Activated CD4-positive, alpha-beta T cell treated with anti-CD3 and anti-CD28 coated beads, Interleukin-2, amount 10 ng/mL, durations not matched to agents 24 days and 14 days (primary cell): ENCODE data around the gene NLRP13. TPM values are rescaled to one million over a fixed set of nuclear protein-coding genes. Genes with fewer than 3 reads are reported as not detected.

Source experiments
- DNase-seq: peaks from one replicate; pipeline ENCODE4 v3.0.0; 2022
- H3K27ac Mint-ChIP-seq: one replicate; pipeline ENCODE4 v1.8.0; 2022; ENCODE audit warnings: mild to moderate bottlenecking, mixed read lengths
- H3K27me3 Mint-ChIP-seq: one replicate; pipeline ENCODE4 v1.8.0; 2022; ENCODE audit warnings: mixed read lengths
- H3K36me3 Mint-ChIP-seq: one replicate; pipeline ENCODE4 v1.8.0; 2022; ENCODE audit warnings: low read depth, mild to moderate bottlenecking, mixed read lengths
- H3K4me1 Mint-ChIP-seq: one replicate; pipeline ENCODE4 v1.8.0; 2021; ENCODE audit warnings: mixed read lengths
- H3K4me3 Mint-ChIP-seq: one replicate; pipeline ENCODE4 v1.8.0; 2022; ENCODE audit warnings: mild to moderate bottlenecking, moderate library complexity, mixed read lengths
- H3K9me3 Mint-ChIP-seq: one replicate; pipeline ENCODE4 v1.8.0; 2021; ENCODE audit warnings: mixed read lengths
- intact Hi-C: fragments of 100-400 bp; cut with micrococcal nuclease; formaldehyde crosslinking; loops from one replicate; pipeline ENCODE4 v1.15.1; 2023
- total RNA-seq: library from RNA; stranded (reverse); gene quantifications from 2 replicates; pipeline ENCODE4 v1.2.3, GENCODE V29; 2022

NLRP13 gene
- total RNA-seq, 1 donor from 2014 or later = not detected

DNA sequence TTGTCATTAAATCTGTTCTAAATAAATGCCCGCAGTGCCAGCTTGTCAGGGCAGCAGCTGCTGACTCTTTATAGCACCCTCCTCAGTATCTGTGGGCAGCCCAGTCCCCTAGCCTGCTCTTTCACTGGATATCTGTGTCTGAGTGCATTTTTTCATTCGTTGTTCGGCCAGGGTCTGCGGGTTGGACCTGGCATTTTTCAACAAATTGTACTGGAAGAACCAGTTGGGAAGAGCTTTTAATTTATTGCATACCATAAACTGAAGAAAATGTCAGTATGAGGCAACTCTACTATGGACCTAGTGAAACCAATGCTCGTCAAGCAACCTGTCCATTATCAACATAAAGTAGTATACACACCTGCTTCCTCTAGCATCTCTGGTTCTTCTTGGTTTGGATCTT lies 8.6 kb downstream of the NLRP13 start:
- peaks cover 26% of the 10 kb centered on the region for H3K9me3 Mint-ChIP-seq
- H3K4me3 Mint-ChIP-seq = no peak overlapping the region
- DNase-seq = no peak
- H3K27me3 Mint-ChIP-seq = no peaks in the 10 kb centered on the region
- no peaks in the 10 kb centered on the region for H3K4me1 Mint-ChIP-seq
- H3K36me3 Mint-ChIP-seq = no peaks in the 10 kb centered on the region
- no peak overlapping the region for H3K27ac Mint-ChIP-seq
- intact Hi-C loops = no loop called here

DNA sequence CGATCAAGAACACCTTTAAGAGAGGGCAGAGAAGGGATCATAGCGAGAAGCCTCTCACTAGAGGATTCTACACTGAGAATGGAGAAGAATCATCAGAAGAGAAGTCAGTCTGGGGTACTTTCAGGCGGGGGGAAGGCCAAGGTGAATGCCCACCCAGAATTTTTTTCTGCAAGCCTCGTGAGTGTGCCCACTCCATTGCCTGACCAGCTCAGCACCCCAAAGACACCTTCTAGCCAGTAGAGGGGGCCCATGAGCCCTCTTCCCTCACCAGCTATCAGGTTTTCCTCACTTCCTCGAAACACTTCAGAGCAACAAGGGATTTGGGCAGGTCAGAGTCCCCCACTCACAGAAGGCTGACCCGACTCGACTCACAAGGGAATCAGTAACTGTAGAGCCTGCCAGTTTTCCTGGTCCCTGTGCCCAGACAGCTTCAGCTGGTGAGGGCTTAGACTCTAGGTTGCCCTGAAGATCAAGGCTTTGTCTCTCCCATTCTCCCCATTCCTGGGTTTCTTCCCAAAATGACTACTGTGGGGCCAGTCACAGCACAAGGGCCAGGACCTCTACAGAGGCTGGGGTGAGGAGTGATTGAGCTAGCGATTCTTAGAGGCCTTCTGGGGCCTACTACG lies 18.4 kb downstream of the NLRP13 start:
- peaks cover 31% of the 10 kb centered on the region for H3K9me3 Mint-ChIP-seq
- H3K27me3 Mint-ChIP-seq = no peaks in the 10 kb centered on the region
- intact Hi-C loops = no loop called here
- H3K4me3 Mint-ChIP-seq = no peak overlapping the region
- H3K36me3 Mint-ChIP-seq = no peaks in the 10 kb centered on the region
- no peak for DNase-seq
- H3K27ac Mint-ChIP-seq = no peak overlapping the region
- no peaks in the 10 kb centered on the region for H3K4me1 Mint-ChIP-seq

DNA sequence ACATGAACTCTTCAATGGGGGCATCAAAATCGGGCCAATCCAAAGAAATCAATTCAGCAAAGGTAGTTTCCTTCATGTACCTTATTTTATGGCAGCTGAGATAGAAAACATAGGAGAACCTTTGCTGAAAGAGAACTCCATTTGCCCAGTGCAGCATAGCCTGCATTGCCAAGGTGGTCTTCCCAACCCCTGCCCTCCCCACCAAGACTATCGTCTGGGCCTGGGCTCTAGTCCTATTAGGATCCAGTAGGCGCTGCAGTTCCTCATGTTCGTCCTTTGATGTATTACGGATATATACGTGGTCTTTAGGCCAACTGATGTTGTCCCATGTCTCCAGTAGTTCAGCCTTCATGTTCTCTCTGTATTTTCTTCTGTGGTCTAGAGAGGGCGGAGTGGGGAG lies 19.2 kb downstream of the NLRP13 start:
- DNase-seq = no peak
- H3K9me3 Mint-ChIP-seq = peaks cover 31% of the 10 kb centered on the region
- no peak overlapping the region for H3K27ac Mint-ChIP-seq
- intact Hi-C loops = no loop called here
- no peak overlapping the region for H3K4me3 Mint-ChIP-seq
- no peaks in the 10 kb centered on the region for H3K27me3 Mint-ChIP-seq
- H3K4me1 Mint-ChIP-seq = no peaks in the 10 kb centered on the region
- no peaks in the 10 kb centered on the region for H3K36me3 Mint-ChIP-seq

DNA sequence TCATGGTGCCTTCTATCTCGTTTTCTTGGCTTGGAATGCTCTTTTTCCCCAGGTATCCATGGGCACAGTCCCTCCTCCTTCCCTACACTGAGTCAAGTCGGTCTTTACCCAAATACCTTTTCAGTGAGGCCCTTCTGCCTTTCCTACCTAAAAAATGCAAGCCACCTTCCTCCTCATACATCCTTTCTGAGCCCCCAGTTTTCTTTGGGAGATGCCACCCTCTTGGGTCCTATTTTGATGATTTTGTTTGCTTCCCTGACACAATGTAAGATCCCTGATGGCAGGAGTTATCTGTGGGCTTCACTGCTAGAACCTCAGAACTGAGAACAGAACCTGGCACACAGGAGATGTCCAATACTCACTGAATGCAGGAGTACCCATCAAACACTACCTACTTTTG lies 22.3 kb downstream of the NLRP13 start:
- no peak overlapping the region for H3K4me3 Mint-ChIP-seq
- intact Hi-C loops = no loop called here
- no peaks in the 10 kb centered on the region for H3K36me3 Mint-ChIP-seq
- H3K27ac Mint-ChIP-seq = no peak overlapping the region
- no peaks in the 10 kb centered on the region for H3K27me3 Mint-ChIP-seq
- H3K4me1 Mint-ChIP-seq = no peaks in the 10 kb centered on the region
- DNase-seq = no peak
- H3K9me3 Mint-ChIP-seq = peaks cover 25% of the 10 kb centered on the region

DNA sequence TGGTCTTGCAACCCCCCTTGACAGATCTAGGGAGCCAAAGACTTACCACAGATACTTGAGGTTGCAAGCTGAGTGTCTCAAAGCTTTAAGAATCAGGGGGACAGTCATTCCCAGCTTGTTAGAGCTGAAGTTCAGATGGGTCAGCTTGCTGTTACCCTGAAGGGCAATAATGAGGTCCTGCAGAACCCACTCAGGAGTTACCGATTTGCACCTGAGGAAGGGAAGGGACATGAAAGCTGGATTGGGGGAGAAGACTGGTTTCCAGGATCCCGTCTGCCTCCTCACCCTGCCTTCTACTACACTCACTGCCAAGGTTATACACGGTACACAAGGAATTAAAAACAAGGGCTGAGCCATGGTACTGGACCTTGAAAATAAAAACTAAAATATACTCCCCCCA lies 24.4 kb downstream of the NLRP13 start:
- peaks cover 35% of the 10 kb centered on the region for H3K9me3 Mint-ChIP-seq
- H3K27ac Mint-ChIP-seq = no peak overlapping the region
- H3K36me3 Mint-ChIP-seq = no peaks in the 10 kb centered on the region
- H3K4me3 Mint-ChIP-seq = no peak overlapping the region
- no peaks in the 10 kb centered on the region for H3K4me1 Mint-ChIP-seq
- no peak for DNase-seq
- H3K27me3 Mint-ChIP-seq = no peaks in the 10 kb centered on the region
- intact Hi-C loops = no loop called here

DNA sequence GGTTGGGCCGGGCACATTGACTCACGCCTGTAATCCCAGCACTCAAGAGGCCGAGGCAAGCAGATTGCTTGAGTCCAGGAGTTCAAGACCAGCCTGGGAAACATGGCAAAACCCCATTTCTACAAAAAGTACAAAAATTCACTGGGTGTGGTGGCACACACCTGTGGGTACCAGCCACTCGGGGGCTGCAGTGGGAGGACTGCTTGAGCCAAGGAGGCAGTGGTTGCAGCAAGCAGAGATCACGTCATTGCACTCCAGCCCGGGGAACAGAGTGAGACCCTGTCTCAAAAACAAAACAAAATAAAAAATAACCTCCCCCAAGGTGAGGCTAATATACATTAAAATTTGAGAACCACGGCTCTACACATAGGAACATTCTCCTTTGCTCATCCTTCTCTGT lies 24.9 kb downstream of the NLRP13 start:
- no peak overlapping the region for H3K27ac Mint-ChIP-seq
- H3K4me1 Mint-ChIP-seq = no peaks in the 10 kb centered on the region
- H3K27me3 Mint-ChIP-seq = no peaks in the 10 kb centered on the region
- no peaks in the 10 kb centered on the region for H3K36me3 Mint-ChIP-seq
- no peak overlapping the region for H3K4me3 Mint-ChIP-seq
- DNase-seq = no peak
- H3K9me3 Mint-ChIP-seq = peaks cover 34% of the 10 kb centered on the region
- intact Hi-C loops = no loop called here

DNA sequence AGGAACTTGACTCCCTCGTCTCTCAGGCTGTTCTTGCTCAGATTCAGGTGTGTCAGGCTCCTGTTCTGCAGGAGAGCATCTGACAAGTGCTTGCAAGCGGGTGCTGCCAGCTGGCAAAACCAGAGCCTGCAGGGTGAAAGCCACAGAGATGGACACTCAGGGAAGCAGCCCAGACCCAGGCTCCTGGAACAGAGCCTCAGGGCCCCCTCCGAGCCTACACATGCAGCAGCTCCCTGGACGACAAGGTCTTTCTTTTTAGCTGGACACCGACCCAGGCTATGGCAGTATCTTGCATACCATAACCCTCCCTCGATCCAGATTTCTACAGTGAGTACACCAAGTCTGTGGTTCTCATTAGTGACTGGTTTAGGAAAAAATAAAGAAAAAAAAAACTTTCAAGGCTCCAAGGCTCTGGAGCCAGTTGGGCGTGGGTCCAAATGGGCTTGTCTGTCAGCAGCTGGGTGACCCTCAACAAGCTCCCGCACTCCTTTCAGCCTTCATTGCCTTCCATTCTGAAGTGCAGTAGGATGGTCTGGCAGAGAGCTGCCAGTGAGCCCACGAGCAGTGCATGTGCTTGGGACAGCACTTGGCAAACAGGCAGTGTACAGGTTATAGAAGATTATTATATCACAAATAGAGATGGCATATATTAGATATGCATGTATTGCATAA lies 29.9 kb downstream of the NLRP13 start:
- H3K4me1 Mint-ChIP-seq = no peaks in the 10 kb centered on the region
- peaks cover 24% of the 10 kb centered on the region for H3K9me3 Mint-ChIP-seq
- DNase-seq = no peak
- H3K4me3 Mint-ChIP-seq = no peak overlapping the region
- H3K36me3 Mint-ChIP-seq = peaks cover 1% of the 10 kb centered on the region
- no peaks in the 10 kb centered on the region for H3K27me3 Mint-ChIP-seq
- H3K27ac Mint-ChIP-seq = no peak overlapping the region
- intact Hi-C loops = no loop called here

DNA sequence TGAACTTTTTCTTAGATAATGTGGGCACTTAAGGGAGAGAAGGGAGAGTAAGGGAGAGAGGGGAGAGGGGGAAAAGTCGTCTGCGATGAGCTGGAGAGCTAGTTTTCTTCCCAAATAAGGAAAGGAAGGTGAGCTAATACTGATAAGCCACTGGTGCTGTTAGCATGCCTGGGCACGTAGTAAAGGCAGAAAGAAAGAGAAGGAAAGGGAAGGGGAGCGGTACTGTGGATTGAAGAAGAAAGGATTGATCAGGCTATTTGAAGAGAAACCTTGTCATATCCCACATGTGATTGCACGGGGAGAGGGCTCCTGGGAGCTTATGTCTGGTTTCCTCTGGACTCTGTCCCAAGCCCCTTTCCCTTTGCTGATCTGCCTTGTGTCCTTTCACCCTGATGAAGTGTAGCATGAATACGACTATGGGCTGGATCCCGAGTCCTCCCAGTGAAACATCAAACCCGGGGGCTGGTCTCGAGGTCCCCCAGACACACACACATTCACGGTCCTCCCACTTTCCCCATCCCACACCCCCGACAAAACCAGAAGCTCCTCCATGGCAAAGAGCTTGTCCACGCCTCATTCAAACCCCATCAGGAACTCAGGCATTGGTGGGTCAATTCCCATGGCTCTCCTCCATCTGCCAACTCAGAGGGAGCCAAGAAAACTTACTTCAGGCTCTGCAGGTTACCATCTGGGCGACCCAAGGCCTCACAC lies 30.6 kb downstream of the NLRP13 start:
- no peak for DNase-seq
- Mint-ChIP-seq H3K4me3 (no peak overlapping the region), H3K27ac (no peak overlapping the region), H3K27me3 (no peaks in the 10 kb centered on the region), H3K4me1 (no peaks in the 10 kb centered on the region), H3K9me3 (peaks cover 29% of the 10 kb centered on the region), H3K36me3 (peaks cover 1% of the 10 kb centered on the region)
- intact Hi-C loops = no loop called here

DNA sequence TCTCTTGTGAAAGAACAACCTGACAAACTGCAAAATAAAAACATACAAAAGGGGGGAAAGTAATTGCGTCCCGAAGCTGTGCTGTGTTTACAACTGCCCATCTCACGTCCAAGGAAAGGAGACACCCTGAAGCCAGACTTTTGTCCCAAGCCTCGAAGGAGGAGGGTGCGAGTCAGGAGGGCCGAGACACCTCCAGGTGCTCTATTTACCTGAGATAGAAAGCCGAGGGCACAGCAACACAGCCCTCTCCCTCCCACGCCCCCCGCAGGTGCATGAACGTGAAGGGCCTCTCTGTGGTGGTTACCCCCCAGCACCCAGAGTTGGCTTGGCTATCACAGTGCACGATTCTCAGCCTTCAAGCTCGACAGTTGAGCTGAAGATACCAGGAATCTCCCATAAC lies 33.2 kb downstream of the NLRP13 start:
- intact Hi-C loops = no loop called here
- Mint-ChIP-seq H3K27me3 (no peaks in the 10 kb centered on the region), H3K36me3 (peaks cover 1% of the 10 kb centered on the region), H3K9me3 (peaks cover 28% of the 10 kb centered on the region), H3K27ac (no peak overlapping the region), H3K4me3 (no peak overlapping the region), H3K4me1 (no peaks in the 10 kb centered on the region)
- DNase-seq = no peak

DNA sequence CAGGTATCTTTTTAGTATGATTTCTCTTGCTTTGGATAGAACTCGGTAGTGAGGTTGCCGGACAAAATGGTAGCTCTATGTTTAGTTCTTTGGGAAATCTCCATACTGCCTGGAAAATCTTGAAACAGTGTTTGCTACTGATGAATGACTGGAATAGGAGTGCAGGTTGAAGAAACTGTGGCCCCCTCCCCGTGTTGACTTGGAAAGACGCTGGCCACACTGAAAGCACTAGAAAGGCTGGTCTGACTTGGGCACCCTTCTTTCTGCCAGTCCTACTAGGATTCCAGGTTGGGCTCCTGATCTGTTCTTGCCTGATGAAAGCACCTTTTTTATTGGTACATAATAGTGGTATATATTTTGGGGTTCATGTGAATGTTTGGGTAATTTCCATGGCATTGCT lies 49.5 kb downstream of the NLRP13 start:
- Mint-ChIP-seq H3K36me3 (no peaks in the 10 kb centered on the region), H3K9me3 (peaks cover 21% of the 10 kb centered on the region), H3K27ac (no peak overlapping the region), H3K4me3 (no peak overlapping the region), H3K27me3 (no peaks in the 10 kb centered on the region), H3K4me1 (no peaks in the 10 kb centered on the region)
- no peak for DNase-seq
- intact Hi-C loops = no loop called here

DNA sequence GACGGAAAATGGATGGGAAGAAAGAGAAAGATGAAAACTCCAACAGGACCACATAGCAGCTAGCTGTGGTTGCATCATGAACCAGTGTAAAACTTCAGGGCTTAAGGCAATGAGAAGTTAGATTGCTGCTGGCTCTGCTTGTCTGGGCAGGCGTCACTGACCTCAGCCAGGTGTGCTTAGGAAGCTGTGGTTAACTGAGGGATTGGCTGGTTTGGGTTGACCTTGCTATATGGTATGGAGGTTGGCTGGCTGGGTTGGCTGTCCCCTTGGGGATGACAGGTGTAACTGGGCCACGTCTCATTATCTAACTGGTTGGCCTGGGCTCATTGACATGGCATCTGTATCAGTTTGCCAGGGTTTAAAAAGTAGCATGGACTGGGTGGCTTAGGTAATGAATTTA lies 54.9 kb downstream of the NLRP13 start:
- Mint-ChIP-seq H3K27me3 (no peaks in the 10 kb centered on the region), H3K27ac (no peak overlapping the region), H3K9me3 (peaks cover 8% of the 10 kb centered on the region), H3K36me3 (no peaks in the 10 kb centered on the region), H3K4me3 (no peak overlapping the region), H3K4me1 (no peaks in the 10 kb centered on the region)
- DNase-seq = no peak
- intact Hi-C loops = no loop called here

DNA sequence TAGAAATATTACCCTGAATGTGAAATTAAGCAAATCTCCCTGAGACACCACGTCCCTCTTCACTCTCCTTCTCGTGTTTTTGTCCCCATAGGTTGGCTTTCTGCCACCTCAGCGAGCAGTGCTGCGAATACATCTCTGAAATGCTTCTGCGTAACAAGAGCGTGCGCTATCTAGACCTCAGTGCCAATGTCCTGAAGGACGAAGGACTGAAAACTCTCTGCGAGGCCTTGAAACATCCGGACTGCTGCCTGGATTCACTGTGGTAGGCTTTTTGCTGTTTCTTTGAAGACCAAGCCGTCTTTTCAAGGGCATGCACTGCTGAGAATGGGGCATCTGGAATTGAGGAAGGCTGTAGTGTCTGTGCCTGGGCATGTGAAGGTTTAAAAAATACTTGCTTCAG lies 61.4 kb downstream of the NLRP13 start:
- Mint-ChIP-seq H3K27ac (no peak overlapping the region), H3K27me3 (no peaks in the 10 kb centered on the region), H3K4me1 (no peaks in the 10 kb centered on the region), H3K4me3 (no peak overlapping the region), H3K9me3 (peaks cover 20% of the 10 kb centered on the region), H3K36me3 (no peaks in the 10 kb centered on the region)
- no peak for DNase-seq
- intact Hi-C loops = no loop called here

DNA sequence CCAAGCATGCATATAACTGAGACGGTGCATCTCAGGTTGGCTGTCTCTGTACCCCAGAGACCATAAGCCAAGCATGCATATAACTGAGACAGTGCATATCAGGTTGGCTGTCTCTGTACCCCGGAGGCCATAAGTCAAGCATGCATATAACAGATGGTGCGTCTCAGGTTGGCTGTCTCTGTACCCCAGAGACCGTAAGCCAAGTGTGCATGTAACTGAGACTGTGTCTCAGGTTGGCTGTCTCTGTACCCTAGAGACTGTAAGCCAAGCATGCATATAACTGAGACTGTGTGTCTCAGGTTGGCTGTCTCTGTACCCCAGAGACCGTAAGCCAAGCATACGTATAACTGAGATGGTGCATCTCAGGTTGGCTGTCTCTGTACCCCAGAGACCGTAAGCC lies 65.0 kb downstream of the NLRP13 start:
- H3K36me3 Mint-ChIP-seq = no peaks in the 10 kb centered on the region
- DNase-seq = no peak
- H3K27me3 Mint-ChIP-seq = no peaks in the 10 kb centered on the region
- H3K9me3 Mint-ChIP-seq = peaks cover 30% of the 10 kb centered on the region
- H3K4me3 Mint-ChIP-seq = no peak overlapping the region
- no peak overlapping the region for H3K27ac Mint-ChIP-seq
- no peaks in the 10 kb centered on the region for H3K4me1 Mint-ChIP-seq
- intact Hi-C loops = no loop called here

DNA sequence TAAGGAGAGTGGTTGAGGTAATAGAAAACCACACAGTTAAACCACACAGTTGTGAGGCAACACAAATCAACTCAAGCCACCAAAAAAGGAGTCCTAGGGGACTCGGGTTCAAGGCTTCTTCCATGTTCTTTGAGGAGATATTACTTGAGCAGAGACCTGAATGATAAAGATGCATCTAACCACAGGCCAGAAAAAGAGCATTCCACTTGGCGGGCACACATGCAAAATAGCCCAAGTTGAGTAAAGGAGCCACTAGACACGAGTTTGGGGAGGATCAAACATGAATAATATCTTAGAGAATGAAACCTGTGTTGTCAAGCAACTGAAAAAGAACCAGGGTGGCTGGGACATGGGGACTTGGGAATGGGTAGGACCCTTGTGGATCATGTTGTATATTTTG lies 65.6 kb downstream of the NLRP13 start:
- DNase-seq = no peak
- Mint-ChIP-seq H3K4me1 (no peaks in the 10 kb centered on the region), H3K27ac (no peak overlapping the region), H3K4me3 (no peak overlapping the region), H3K27me3 (no peaks in the 10 kb centered on the region), H3K36me3 (no peaks in the 10 kb centered on the region), H3K9me3 (peaks cover 30% of the 10 kb centered on the region)
- intact Hi-C loops = no loop called here
